ENCODE measurements around the gene ERICH6. TPM values are rescaled to one million over a fixed set of nuclear protein-coding genes. Genes with fewer than 3 reads are reported as not detected.

ERICH6 gene
- total and polyA plus RNA-seq, 2 donors (not counting 3 experiments of a cell fraction or from before 2014, with no cell fraction given) = not detected

- Histone ChIP-seq H3K9ac (replicated peaks; ENCODE audit: extremely low read depth, insufficient read depth, low read length) (peak overlapping the region; percentile 95), H3K4me1 (ENCODE audit: control insufficient read depth, extremely low read depth, insufficient read depth, low read length) (peaks cover 7% of the 10 kb centered on the region), H2AFZ (ENCODE audit: low read depth, low read length) (peak overlapping the region; percentile 47), H3K4me3 (replicated peaks in 1 of 3; ENCODE audit: insufficient read depth in 1 of 3, low read depth in 1 of 3, low read length in 3 of 3) (peak overlapping the region; percentile 38 to 68 (median 43)), H3K27ac (ENCODE audit: insufficient read depth, low read depth, low read length) (peak overlapping the region; percentile 72), H3K4me2 (ENCODE audit: insufficient read depth, low read length) (peak overlapping the region; percentile 86), H3K9me1 (replicated peaks; ENCODE audit: control insufficient read depth, extremely low read depth, insufficient read depth, low read length) (no peaks in the 10 kb centered on the region), H4K20me1 (replicated peaks; ENCODE audit: control insufficient read depth, extremely low read depth, insufficient read depth, low read length) (no peaks in the 10 kb centered on the region), H3K36me3 (ENCODE audit: control insufficient read depth in 2 of 2, extremely low read depth in 1 of 2, insufficient read depth in 2 of 2, low read length in 2 of 2) (no peaks in the 10 kb centered on the region), H3K27me3 (ENCODE audit: control insufficient read depth in 2 of 2, insufficient read depth in 2 of 2, low read length in 2 of 2) (no peaks in the 10 kb centered on the region), H3K9me3 (replicated peaks; ENCODE audit: control insufficient read depth, insufficient read depth, low read length) (no peaks in the 10 kb centered on the region), H3K79me2 (ENCODE audit: control insufficient read depth, insufficient read depth, low read length) (no peaks in the 10 kb centered on the region)
- DNase-seq (ENCODE audit: low read depth, low spot score) = peak; percentile 57
- TSS peak; percentile 48 for BruUV-seq (replicated peaks)
- FAIRE-seq = no peak
- TF ChIP-seq POLR2A (IDR thresholded peaks at IDR 0.05; ENCODE audit: low read depth, low read length) (peak; percentile 58), MYC (IDR thresholded peaks at IDR 0.05; ENCODE audit: low read depth, low read length) (no peak)
- ChIA-PET CTCF (interaction anchor here (0.6 to 1.7 kb wide), 8 partner anchors 18 to 384 kb away, joined by 3 to 9 read pairs (median 4); partner anchors contain the start of genes MED12L and SIAH2), POLR2A (interaction anchor here (0.7 to 1.5 kb wide), 6 partner anchors 8 to 119 kb away, joined by 4 to 10 read pairs (median 6); partner anchors contain the start of genes SELENOT and SIAH2)
- dilution Hi-C loops (cut with MboI; ENCODE audit: extremely low pct_ligation_motif_present, low sequenced_read_pairs) (no loop called here), intact Hi-C loops (cut with micrococcal nuclease) (loop anchor here (1.0 to 10.0 kb wide), 4 partner anchors 60 to 731 kb away; partner anchors contain the start of genes EIF2A, PFN2, SELENOT and SERP1)
These were observed 393 bp downstream of the ERICH6 start for GRCh38 chr3:150703299-150703755.

DNA sequence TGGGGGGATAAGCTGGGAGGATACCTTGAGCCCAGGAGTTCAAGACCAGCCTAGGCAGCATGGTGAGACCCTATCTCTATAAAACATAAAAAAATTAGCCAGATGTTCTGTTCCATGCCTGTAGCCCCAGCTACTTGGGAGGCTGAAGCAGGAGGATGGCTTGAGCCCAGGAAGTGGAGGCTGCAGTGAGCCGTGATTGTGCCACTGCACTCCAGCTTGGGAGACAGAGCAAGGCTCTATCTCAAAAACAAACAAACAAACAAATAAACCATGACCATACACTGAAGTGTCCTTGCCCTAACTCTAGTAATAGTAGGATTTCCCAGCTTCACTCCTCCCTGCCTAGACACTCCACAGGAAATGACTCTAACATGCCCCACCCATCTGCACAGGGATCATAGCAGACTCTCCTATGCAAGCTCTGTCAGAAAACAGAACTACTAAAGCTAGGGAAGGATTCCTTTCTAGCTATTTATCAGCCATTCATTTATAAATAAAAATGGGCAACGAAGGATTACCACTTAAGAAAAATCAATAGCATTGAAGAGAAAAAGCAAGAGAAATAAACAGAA, 4.6 kb downstream of the ERICH6 start:
- dilution Hi-C loops (cut with MboI; ENCODE audit: extremely low pct_ligation_motif_present, low sequenced_read_pairs) = no loop called here
- Histone ChIP-seq H3K9ac (replicated peaks; ENCODE audit: extremely low read depth, insufficient read depth, low read length) (no peak overlapping the region), H3K27me3 (ENCODE audit: control insufficient read depth in 2 of 2, insufficient read depth in 2 of 2, low read length in 2 of 2) (no peaks in the 10 kb centered on the region), H2AFZ (ENCODE audit: low read depth, low read length) (peak overlapping the region; percentile 34), H3K4me2 (ENCODE audit: insufficient read depth, low read length) (peak overlapping the region; percentile 21), H3K4me1 (ENCODE audit: control insufficient read depth, extremely low read depth, insufficient read depth, low read length) (peaks cover 4% of the 10 kb centered on the region), H3K36me3 (ENCODE audit: control insufficient read depth in 2 of 2, extremely low read depth in 1 of 2, insufficient read depth in 2 of 2, low read length in 2 of 2) (no peaks in the 10 kb centered on the region), H3K79me2 (ENCODE audit: control insufficient read depth, insufficient read depth, low read length) (no peaks in the 10 kb centered on the region), H3K27ac (ENCODE audit: insufficient read depth, low read depth, low read length) (no peak overlapping the region), H3K4me3 (replicated peaks in 1 of 3; ENCODE audit: insufficient read depth in 1 of 3, low read depth in 1 of 3, low read length in 3 of 3) (no peak overlapping the region), H3K9me1 (replicated peaks; ENCODE audit: control insufficient read depth, extremely low read depth, insufficient read depth, low read length) (no peaks in the 10 kb centered on the region), H3K9me3 (replicated peaks; ENCODE audit: control insufficient read depth, insufficient read depth, low read length) (no peaks in the 10 kb centered on the region), H4K20me1 (replicated peaks; ENCODE audit: control insufficient read depth, extremely low read depth, insufficient read depth, low read length) (no peaks in the 10 kb centered on the region)
- ChIA-PET POLR2A (no interaction called here), CTCF (no interaction called here)
- intact Hi-C loops (cut with micrococcal nuclease) = no loop called here
- DNase-seq (ENCODE audit: low read depth, low spot score) = peak; percentile 10
- peak; percentile 62 for FAIRE-seq
- TF ChIP-seq EZH2 (IDR thresholded peaks at IDR 0.05; ENCODE audit: borderline replicate concordance, low read depth, low read length, severe bottlenecking) (no peak), CTCF (IDR thresholded peaks at IDR 0.05; ENCODE audit: extremely low read depth in 1 of 2, insufficient read depth in 1 of 2, low read depth in 1 of 2, low read length in 2 of 2) (no peak), JUN (IDR thresholded peaks at IDR 0.05; ENCODE audit: borderline replicate concordance, insufficient read depth, insufficient read length, low read depth) (no peak), FOS (IDR thresholded peaks at IDR 0.05; ENCODE audit: borderline replicate concordance, insufficient read depth, low read length) (peak; percentile 49), POLR2A (IDR thresholded peaks at IDR 0.05; ENCODE audit: low read depth, low read length) (no peak), POLR2AphosphoS5 (IDR thresholded peaks at IDR 0.05; ENCODE audit: insufficient read depth, low read depth, low read length) (peak; percentile 28), GATA2 (IDR thresholded peaks at IDR 0.05; ENCODE audit: insufficient read depth, insufficient read length, low read depth, low read length) (no peak), MYC (IDR thresholded peaks at IDR 0.05; ENCODE audit: low read depth, low read length) (no peak)
- TF ChIP-seq, protein P1, sequence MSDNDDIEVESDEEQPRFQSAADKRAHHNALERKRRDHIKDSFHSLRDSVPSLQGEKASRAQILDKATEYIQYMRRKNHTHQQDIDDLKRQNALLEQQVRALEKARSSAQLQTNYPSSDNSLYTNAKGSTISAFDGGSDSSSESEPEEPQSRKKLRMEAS (IDR thresholded peaks at IDR 0.05; ENCODE audit: insufficient read depth, insufficient read length) = no peak
- BruUV-seq (replicated peaks) = no TSS peak
